Measurements from ENCODE around the gene CDADC1. TPM values are rescaled to one million over a fixed set of nuclear protein-coding genes. Genes with fewer than 3 reads are reported as not detected.

The CDADC1 gene
- total RNA-seq, 1 experiment from 2014 or later, result 7.6 TPM

DNA sequence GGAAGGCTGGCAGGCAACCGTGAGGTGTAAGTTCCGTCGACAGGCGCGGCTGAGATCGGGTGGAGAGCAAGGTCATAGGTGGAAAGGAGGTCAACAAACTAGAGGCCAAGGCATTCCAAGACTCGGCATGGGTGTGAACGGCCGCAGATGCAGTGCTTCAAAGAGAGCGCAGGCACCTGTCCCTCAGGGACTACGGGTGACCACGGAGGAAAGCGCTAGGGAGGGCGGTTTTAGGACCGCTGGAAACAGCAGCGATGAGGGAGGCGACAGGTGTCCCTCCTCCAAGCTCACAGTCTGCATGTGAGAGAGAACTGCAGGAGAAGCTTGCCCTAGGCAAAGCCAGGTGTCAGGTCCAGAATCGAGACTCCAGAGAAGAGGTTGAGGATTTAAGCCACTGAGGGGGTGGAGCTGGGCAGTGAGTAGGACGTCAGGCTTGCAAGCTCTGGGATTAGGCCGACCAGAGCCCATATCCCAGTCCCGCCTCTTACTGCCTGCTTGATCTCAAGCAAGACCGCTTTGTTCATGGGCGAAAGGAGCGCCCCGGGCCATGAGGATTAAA, 29.2 kb upstream of the CDADC1 start:
- ATAC-seq (no peak), DNase-seq (ENCODE audit: low read depth, low spot score) (no peak)
- Histone ChIP-seq H3K27ac (ENCODE audit: low read depth, low read length) (no peak overlapping the region), H3K27me3 (ENCODE audit: insufficient read depth, low read length) (no peaks in the 10 kb centered on the region), H3K4me2 (ENCODE audit: low read length) (no peak overlapping the region), H3K36me3 (ENCODE audit: control insufficient read depth in 1 of 2, insufficient read depth in 2 of 2, low read length in 2 of 2) (no peaks in the 10 kb centered on the region), H2AFZ (ENCODE audit: low read depth, low read length, poor library complexity, severe bottlenecking) (no peak overlapping the region), H3K79me2 (ENCODE audit: insufficient read depth, low read length) (no peaks in the 10 kb centered on the region), H3K9me2 (ENCODE audit: insufficient read depth) (no peaks in the 10 kb centered on the region), H3K4me1 (ENCODE audit: control insufficient read depth in 1 of 2, insufficient read depth in 2 of 2, low read length in 2 of 2) (peaks cover 3 to 9% of the 10 kb centered on the region in 2 experiments; a peak in 3 of 4 replicates), H3K4me3 (replicated peaks in 1 of 2; ENCODE audit: low read depth in 1 of 2, low read length in 2 of 2) (no peak overlapping the region), H3K9ac (ENCODE audit: low read length) (no peak overlapping the region), H4K20me1 (ENCODE audit: insufficient read depth) (no peaks in the 10 kb centered on the region), H3K9me3 (ENCODE audit: control insufficient read depth in 1 of 2, insufficient read depth in 1 of 2, low read depth in 1 of 2, low read length in 2 of 2) (no peaks in the 10 kb centered on the region)
- intact Hi-C loops (cut with micrococcal nuclease), result no loop called here
- ChIA-PET POLR2A (no interaction called here), RAD21 (ENCODE audit: low non-redundant PET in 1 of 2, low total read pairs in 2 of 2, uncharacterized antibody in 2 of 2, unreplicated experiment in 2 of 2) (no interaction called here), CTCF (no interaction called here)
- no TSS peak for BruUV-seq (replicated peaks)
- no peak for TF ChIP-seq YY1 (IDR thresholded peaks at IDR 0.05; ENCODE audit: extremely low read depth, insufficient replicate concordance, low read depth, low read length)
- TF ChIP-seq SP1 (IDR thresholded peaks at IDR 0.05; ENCODE audit: low read depth), result no peak
- TF ChIP-seq, protein P1, sequence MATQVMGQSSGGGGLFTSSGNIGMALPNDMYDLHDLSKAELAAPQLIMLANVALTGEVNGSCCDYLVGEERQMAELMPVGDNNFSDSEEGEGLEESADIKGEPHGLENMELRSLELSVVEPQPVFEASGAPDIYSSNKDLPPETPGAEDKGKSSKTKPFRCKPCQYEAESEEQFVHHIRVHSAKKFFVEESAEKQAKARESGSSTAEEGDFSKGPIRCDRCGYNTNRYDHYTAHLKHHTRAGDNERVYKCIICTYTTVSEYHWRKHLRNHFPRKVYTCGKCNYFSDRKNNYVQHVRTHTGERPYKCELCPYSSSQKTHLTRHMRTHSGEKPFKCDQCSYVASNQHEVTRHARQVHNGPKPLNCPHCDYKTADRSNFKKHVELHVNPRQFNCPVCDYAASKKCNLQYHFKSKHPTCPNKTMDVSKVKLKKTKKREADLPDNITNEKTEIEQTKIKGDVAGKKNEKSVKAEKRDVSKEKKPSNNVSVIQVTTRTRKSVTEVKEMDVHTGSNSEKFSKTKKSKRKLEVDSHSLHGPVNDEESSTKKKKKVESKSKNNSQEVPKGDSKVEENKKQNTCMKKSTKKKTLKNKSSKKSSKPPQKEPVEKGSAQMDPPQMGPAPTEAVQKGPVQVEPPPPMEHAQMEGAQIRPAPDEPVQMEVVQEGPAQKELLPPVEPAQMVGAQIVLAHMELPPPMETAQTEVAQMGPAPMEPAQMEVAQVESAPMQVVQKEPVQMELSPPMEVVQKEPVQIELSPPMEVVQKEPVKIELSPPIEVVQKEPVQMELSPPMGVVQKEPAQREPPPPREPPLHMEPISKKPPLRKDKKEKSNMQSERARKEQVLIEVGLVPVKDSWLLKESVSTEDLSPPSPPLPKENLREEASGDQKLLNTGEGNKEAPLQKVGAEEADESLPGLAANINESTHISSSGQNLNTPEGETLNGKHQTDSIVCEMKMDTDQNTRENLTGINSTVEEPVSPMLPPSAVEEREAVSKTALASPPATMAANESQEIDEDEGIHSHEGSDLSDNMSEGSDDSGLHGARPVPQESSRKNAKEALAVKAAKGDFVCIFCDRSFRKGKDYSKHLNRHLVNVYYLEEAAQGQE (IDR thresholded peaks at IDR 0.05; ENCODE audit: low read depth), result no peak
- TF ChIP-seq, protein P2, sequence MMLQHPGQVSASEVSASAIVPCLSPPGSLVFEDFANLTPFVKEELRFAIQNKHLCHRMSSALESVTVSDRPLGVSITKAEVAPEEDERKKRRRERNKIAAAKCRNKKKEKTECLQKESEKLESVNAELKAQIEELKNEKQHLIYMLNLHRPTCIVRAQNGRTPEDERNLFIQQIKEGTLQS (IDR thresholded peaks at IDR 0.05), result no peak
- no peak for TF ChIP-seq EZH2phosphoT487 (IDR thresholded peaks at IDR 0.05; ENCODE audit: borderline replicate concordance)
- TF ChIP-seq, protein P3, sequence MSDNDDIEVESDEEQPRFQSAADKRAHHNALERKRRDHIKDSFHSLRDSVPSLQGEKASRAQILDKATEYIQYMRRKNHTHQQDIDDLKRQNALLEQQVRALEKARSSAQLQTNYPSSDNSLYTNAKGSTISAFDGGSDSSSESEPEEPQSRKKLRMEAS (IDR thresholded peaks at IDR 0.05), result no peak
